HG03196 (cell line): ENCODE measurements around the gene BABAM2.
"Not testable (repeated sequence)": the region's sequence is repeated elsewhere in the genome, so short reads cannot be mapped to it uniquely, and the experiment has no call there.

ENCODE experiments used
- ATAC-seq: cut with Tn5 transposase; IDR thresholded peaks from one replicate; pipeline ENCODE4 v1.9.1; 2021; ENCODE audit not compliant: unreplicated experiment

Gene BABAM2

DNA sequence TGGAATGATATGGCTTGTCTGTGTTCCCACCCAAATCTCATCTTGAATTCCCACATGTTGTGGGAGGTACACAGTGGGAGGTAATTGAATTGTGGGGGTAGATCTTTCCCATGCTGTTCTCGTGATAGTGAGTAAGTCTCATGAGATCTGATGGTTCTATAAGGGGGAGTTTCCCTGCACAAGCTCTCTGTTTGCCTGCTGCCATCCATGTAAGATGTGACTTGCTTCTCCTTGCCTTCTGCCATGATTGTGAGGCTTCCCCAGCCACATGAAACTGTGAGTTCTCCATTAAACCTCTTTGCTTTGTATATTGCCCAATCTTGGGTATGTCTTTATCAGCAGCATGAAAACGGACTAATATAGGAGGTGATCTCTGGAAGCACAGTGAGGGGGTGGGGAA, 78.4 kb downstream of the BABAM2 start:
- ATAC-seq, result not testable (repeated sequence)

DNA sequence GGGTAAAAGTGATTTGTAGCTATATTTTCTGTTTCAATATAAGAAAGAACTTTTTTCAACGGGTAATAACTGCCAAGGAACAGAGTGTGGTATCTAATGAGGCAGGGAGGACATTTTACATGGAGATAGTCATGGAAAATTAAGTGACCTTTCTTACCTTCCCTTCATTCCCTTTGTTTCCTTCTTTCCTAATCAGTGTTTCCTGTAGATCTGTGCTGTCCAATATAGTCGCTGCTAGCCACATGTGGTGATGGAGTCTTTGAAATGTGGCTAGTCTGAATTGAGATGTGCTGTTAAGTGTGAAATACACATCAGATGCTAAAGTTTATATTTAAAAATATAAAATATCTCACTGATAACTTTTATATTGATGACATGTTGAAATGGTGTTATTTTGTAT, 81.8 kb downstream of the BABAM2 start:
- ATAC-seq, result no peak

DNA sequence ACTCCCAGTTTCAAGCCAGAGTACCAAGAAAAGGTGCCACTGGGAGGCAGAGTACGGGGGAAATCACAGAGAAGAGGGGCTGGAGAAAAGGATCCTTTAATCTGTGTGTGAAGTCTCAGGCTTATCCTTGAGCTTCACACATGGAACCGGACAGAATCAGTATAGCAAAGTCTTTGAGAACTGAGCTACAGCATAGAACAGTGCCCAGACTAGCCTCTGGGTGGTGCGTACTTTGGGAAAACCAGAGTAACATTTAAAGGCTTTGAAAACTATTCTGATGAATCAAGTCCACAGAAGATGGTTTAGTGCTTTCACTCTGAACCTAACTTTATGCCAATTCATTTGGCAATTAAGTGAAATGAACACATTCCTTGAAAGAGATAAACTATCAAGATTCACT, 83.1 kb downstream of the BABAM2 start:
- ATAC-seq, result no peak

DNA sequence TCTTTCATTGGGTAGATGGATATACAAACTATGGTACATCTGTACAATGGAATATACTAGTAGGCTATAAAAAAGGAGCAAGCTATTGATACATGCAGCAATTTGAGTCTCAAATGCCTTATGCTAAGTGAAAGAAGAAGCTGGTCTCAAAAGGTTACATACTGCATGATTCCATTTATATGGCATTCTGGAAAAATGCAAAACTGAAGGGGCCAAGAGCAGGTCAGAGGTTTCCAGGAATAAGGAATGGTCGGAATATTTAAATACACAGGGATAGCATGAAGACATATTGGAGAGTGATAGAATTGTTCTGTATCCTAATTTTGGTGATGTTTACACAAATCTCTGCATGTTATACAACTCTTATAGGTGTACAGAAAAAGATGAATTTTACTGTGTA, 85.8 kb downstream of the BABAM2 start:
- ATAC-seq, result no peak

DNA sequence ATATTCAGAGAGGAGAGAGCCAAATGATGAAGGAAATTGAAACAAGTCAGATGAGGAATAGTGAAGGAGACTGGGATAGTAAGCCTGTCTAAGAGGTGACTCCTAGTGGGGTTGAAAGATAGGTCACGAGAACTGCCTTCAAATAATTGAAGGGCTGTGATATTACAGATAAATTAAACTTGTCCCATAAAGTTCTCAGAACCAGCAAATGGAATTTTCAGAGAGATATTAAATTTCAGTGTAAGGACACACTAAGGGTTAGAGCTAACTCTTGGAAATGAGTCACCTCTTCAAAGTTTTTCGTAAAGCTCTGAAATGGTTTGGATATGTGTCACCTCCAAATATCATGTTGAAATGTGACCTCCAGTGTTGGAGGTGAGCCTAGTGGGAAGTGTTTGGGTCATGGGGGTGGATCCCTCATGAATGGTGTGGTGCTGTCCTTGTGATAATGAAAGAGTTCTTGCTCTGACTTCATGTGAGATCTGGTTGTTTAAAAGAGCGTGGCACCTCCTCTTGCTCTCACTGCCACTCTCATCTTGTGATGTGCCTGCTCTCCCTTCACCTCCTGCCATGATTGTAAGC, 87.3 kb downstream of the BABAM2 start:
- ATAC-seq, result no peak

DNA sequence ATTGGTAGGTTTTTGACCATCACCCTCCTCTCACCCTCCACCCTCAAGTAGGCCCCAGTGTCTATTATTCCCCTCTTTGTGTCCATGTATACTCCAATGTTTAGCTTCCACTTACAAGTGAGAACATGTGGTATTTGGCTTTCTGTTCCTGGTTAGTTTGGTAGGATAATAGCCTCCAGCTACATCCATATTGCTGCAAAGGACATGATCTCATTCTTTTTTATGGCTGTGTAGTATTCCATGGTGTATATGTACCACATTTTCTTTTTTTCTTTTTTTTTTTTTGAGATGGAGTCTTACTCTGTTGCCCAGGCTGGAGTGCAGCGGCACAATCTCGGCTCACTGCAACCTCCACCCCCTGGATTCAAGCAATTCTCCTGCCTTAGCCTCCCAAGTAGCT, 88.2 kb downstream of the BABAM2 start:
- ATAC-seq, result not testable (repeated sequence)

DNA sequence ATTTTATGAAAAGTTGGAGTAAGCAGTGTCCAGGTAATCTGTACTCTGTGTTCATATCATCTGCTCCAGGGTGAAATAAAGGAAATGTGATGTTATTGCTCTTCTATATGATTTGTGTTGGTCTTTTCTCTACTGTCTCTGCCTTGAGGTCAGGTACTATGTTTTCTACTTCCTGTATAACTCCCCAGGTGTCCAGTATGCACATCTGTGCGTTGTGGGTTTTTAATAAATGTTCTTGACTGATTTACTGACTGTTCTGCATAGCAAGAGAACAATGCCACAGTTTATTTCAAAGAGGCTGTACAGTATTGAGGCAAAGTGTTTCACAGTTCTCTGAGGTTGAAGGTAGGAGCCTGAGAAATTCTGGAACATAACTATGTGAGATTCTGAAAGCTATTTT, 89.7 kb downstream of the BABAM2 start:
- ATAC-seq, result no peak

DNA sequence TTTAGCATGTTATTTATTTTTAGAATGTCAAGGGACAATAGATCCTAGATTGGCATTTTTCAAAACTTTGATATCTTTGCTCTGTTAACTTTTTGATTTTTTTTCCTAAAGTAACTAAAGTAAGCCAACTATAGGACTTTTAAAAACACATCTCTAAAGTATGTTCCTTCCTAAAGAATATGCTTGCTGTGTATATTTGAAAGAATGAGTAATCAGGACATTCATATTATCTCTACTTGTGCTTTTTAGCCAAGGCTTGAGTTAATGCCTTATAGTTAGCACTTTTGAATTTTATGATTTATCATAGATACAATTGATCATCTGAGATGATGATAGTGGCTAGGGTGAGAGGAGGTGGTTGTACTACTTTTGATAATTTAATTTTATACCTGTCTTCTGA, 93.6 kb downstream of the BABAM2 start:
- no peak for ATAC-seq

DNA sequence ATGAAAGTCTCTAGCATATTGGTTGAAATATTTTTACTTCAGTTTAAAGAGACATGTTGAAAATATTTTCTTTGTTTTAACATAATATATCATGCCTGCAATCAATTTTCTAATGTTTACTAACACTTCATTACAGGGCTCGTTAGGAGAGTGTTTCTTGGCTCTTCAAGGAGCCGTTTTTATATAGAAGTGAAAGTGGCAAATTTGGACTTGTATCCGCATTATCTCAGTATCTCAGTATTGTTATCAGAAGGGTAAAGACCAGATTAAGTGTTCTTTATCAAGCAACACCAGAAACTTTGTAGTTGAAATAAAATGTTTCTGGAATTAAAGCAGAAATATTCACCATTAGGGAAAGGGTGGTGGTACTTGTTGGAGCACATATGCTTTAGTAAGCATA, 97.8 kb downstream of the BABAM2 start:
- ATAC-seq, result no peak

DNA sequence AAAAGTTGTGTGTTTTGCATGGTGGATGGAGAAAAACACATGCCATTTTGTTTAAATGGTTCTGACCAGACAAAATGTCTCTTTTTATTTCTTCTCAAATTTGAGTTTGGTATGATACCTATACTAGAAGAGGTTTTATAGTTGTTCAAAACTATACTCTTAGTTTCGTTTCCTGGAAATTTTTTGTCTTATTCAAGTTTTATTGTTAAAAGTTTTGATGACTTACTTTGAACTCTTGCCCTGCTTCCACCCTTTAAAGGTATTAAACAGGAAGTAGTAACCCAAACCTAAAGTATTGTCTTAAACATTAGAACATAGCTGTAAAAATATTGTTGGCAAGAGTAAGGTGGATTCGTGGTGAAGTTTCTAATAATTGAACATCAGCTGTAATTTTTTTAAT, 98.2 kb downstream of the BABAM2 start:
- ATAC-seq, result no peak

DNA sequence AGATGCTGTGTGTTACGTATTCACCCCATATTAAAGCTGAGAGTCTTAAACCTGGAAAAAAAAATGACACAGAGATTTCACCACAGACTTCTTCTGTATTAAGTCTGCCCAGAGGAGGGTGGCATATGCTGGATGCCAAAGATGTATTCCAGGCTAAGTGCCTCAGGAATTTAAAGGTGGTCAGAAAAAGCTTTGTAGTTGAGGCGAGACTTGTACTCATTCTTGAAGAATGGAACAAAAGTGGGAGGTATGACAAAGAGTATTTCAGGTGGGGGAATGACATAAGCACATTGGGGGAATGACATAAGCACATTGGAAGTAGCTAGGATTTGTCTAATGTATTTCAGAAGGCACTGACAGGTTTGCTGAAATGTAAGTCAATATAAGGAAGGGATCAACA, 98.6 kb downstream of the BABAM2 start:
- ATAC-seq, result no peak

DNA sequence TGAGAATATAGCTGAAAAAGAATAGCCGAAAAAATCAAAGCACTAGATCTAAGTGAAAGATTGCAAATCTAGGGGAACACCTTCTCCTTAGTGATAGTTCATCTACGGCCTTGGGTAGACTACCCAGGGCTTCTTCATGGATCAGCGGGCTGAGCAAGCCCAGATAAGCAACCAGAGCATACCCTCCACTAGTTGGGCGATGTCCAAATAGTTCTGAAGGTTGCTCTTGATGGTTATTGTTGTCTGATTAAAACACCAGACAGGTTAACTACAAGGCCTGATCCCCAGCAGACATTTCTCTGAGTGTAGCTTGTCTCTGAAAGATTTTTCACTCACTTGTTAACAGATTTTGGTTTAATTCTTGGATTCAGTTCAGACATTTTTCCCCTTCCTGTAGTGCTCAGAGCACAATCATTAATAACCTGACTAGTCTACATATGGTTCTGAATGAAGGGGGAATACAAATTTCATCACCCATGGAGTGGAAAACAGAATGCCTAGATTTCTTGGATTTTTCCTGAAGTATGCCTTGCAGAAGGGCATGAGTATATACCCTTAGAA, 99.6 kb downstream of the BABAM2 start:
- ATAC-seq, result no peak

DNA sequence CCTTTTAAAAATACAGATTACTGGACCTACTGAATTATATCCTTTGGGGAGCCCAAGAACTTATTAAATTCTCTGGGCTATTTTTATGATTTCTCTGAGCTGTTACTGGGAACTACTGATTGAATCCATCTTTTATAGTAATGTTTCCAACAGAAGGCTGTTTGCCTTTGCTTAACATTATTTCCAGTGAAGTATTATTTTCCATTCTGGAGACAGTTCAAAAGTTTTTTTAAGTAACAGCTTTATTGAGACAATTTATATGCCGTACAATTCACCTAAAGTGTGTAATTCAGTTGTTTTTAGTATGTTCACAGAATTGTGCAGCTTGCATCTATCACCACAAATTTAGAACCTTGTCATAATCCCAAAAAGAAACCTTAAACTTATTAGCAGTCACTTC, 100.6 kb downstream of the BABAM2 start:
- ATAC-seq, result no peak

DNA sequence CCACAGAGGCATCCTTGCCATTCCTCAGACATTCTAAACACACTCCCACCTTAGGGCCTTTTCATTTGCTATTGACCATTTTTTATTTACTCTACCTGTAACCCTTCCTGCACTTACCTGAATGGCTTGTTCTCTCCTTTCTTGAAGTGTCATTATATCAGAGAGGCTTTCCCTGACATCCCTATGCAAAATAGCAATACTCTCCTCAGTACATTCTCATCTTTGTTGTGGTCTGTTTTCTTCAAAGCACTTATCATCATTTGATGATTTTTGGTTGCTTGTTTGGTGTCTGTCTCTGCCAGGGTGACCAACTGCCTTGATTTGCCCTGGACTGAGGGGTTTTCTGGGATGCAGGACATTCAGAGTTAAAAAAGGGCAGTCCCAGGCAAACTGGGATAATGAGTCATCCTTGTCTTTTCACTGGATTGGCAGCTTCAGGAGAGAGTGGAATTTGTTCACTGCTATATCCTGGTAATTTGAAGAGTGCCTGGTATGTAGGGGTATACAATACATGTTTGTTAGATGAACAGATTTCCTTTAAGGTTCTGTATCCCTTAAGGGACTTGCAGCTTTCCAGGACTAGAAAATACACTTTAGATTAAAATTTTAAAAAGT, 102.4 kb downstream of the BABAM2 start:
- ATAC-seq, result no peak

DNA sequence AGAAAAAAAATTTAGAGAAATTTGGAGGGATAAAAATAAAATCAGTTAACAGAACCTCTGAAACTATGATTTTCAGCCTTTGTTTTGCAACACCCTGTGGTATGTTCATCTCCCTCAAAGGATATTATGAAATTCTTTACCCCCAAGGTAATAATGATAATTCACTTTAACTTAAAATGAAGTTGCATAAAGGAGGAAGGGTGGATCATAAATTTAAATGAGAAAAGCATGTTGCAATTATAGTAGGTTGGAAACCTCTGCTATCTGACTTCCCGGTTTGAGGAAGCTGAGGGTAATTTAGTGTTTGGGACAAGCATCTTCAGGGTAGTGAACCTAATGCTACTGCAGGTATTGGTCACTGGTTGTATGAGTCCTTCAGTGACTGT, 102.9 kb downstream of the BABAM2 start:
- ATAC-seq, result no peak

DNA sequence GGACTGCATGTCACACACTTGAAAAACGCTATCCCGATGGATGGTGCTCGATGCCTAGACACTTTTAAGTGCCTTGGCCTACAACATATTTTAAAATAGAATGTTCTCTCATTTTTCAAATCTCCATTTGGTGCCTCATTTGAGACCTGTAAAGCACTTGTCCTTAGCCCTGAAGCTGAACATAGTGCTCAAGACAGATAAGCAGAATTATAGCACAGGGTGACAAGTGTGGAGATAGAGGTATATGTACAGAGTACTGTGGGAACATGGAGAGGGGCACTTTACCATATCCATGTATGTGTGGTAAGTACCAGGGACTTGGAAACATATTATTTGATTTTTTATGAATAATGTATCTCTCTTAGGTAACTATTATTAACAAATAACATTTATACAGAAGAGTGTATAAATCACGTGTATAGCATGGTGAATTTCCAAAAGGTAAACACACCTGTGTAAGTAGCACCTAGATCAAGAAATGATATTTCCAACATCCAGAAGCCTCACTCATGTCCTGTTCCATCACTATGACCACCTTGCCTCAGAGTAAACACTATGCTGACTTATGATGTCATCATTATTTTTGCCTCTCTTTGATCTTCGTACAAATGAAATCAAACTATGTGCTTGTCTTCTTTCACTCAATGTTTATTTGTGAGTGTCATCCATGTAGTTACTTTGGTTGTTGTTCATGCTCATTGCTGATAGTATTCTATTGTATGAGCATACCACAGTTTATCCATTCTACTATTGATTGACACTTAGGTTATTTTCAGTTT, 103.6 kb downstream of the BABAM2 start:
- ATAC-seq, result no peak

DNA sequence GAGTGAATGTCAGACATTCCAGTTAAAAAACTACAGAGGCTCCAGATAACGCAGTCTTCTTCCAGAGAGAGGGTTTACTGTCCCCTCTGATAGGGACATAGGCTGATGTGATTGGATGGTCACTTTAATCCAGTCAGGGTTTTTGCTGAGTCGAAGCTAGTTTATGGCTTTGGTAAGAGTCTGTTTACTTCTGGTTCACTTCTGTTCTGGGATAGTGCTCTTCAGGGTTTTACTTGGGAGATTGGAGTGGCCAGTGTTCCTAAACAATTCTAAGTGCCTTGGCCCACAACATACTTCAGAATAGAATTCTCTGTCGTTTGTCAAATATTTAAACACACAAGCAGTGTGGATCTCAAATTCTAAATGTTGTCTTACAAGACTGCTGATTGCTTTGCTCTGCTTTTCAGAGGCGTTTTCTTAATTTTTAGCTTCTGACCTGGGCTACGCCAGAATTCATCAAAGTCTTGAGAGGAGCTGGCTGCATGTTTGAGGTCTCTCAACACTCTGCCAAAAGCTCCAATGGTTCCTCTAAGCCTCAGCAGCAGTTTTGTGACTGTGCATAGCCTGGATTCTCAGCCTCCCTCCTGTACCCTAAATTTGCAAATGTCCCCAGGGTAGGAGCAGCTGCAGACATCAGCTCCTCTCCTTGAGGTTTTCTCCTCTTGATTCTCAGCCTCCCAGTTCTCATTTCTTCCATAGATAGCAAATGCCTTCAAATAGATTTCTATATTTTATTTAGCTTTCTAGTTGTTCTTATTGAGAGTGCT, 105.8 kb downstream of the BABAM2 start:
- ATAC-seq, result no peak

DNA sequence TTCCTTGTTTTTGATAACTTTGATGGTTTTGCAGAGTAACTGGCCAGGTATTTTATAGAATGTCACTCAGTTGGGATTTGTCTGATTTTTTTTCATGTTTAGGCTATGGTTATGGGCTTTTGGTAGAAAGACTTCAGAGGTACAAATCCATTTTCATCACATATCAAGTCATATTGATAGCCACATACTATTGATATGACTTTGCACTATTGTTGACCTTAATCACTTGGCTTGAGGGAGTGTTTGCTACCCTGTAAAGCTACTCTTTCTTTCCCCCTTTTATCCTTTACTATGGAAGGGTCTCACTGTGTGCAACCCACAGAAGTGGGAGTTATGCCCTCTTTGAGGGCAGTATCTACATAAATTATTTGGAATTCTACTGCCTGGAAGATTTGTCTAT, 109.8 kb downstream of the BABAM2 start:
- ATAC-seq, result no peak

DNA sequence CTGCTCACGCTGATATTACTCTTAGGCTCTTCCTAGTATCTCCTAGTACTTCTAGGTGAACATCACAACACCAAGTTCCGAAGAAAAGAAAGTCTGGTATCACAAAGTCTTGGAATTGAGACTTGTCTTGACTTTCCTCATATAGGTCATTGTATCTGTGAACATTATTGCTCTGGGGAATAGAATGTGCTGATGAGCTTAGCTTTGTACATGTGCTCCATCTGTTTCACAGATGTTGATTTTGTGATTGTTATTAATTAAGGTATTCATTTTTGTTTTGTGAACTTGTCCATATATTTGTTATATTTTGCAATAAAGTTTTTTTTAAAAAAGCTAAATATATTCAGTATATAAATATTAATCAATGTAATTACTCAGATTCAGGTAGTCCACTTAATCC, 111.7 kb downstream of the BABAM2 start:
- no peak for ATAC-seq

DNA sequence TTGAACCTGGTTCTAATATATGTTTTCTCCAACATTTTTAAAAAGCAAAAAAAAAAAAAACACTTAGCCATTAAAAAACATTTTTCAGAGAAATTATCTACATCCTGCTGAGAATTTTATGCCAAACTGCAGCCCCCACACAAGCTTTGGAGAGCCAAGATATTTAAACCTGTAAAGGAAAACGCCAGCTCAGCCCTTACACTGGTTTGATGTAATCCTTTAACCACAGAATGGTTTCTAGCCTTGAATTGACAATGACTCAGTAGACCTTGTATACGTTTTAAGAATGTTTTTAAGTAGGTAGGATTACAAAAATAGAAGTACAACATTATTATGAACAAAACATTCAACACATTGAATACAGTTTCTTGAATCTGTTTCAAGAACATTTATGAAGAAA, 113.6 kb downstream of the BABAM2 start:
- ATAC-seq, result no peak

DNA sequence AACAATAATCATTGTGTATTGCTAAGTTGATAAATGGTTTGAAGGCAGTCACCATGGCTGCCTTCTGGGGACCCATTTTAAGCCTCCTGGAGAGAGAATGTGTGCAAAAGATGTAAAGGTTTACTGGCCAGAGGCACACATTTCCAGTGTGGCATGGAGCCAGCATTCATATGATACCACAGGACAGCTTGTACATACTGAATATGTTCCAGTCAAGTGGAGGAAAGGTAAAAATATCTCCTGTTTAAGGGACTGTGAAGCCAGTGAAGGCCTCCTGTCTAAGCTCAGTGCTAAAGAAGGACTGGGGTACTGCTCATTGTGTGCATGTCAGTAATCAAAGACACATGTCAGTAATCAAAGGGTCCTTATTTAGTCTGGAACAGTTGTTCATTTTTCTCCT, 119.2 kb downstream of the BABAM2 start:
- ATAC-seq, result no peak

DNA sequence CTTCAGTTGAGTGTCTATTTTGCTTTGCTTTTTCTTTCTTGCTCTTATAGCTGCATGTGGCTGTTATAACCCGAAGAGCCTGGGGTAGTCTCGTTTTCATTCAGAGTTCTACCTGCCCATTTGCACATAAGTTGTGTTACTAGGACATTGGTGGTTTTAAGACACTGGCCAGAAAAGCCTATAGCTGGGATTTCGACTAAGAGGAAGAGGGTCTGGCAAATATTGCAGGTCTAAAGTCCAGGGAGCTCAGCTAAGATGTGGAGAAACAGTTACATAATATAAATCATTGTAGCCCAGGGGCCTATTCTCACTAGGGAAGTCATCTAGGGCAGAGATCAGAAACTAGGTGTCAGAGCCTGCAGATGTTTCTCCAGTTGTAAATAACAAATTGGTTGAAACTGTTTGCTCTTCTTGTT, 120.8 kb downstream of the BABAM2 start:
- no peak for ATAC-seq
